GM13977 (cell line): ENCODE results near the gene ZNF620.

Experiments used
- DNase-seq: peaks from one replicate; pipeline ENCODE4 v3.0.0; 2012; ENCODE audit warnings: low spot score
- in situ Hi-C: fragments of 300-500 bp; cut with MboI; formaldehyde crosslinking; loops from one replicate; pipeline ENCODE4 v1.12.0; 2022; ENCODE audit warnings: low sequenced_read_pairs, low pct_unique_long_range_greater_than_20kb, mixed read lengths, inconsistent platforms; ENCODE audit not compliant: unreplicated experiment
- TF ChIP-seq, protein P1 (sequence below): IDR thresholded peaks from 2 replicates; pipeline ENCODE4 v1.5.1; 2012; ENCODE audit warnings: mild to moderate bottlenecking, control low read depth; ENCODE audit not compliant: insufficient read depth; ENCODE audit errors: extremely low read depth, missing control alignments

ZNF620 gene

DNA sequence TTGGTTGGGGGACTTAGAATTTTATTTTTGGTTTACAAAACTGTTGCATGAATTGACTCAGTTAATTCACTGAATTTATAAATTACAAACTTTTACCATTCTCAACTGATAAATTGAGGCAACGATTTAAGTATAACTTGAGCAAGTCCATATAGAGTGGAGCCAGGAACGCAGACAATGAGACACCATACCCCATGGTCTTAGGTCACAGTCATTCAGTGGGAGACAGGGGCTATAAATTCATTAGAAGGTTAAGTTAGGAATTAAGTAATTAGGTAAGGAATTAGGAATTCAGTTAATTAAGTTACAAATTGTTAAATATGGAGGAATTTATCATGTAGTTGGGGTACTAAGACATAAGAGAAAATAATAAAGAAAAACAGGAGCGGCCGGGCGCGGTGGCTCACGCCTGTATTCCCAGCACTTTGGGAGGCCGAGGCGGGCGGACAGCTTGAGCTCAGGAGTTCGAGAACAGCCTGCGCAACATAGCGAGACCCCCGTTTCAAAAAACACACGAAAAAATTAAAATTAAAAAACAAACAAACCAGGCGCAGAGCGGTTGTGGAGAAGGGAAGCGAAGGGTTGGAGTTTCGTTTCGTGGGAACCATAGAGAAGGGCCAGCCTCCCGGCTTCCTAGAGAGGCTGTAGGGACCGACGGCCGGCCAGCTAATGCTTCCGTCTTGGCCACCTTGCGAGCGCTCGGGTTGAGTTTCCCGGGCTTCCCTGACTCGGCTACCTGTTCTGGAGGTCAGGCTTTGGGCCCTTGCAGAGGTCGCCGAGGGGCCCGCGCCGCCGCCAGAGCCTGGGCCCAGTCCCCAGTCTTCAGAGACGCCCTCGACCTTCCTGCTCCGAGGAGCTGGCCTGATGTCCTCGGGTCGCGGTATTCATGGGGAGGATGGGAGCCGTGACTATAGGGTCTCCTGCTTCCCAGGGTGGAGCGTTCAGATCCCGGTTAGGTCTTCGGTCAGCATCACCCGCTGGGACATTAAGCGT lies 29.1 kb upstream of the ZNF620 start, which contains the start of gene ZNF619:
Gene ZNF619, plus strand, starts transcription at position 645 of the 993 bp plus-strand sequence. CDS start 858 bp downstream, outside the sequence.
- DNase-seq: peak; percentile 71
- TF ChIP-seq, protein P1, sequence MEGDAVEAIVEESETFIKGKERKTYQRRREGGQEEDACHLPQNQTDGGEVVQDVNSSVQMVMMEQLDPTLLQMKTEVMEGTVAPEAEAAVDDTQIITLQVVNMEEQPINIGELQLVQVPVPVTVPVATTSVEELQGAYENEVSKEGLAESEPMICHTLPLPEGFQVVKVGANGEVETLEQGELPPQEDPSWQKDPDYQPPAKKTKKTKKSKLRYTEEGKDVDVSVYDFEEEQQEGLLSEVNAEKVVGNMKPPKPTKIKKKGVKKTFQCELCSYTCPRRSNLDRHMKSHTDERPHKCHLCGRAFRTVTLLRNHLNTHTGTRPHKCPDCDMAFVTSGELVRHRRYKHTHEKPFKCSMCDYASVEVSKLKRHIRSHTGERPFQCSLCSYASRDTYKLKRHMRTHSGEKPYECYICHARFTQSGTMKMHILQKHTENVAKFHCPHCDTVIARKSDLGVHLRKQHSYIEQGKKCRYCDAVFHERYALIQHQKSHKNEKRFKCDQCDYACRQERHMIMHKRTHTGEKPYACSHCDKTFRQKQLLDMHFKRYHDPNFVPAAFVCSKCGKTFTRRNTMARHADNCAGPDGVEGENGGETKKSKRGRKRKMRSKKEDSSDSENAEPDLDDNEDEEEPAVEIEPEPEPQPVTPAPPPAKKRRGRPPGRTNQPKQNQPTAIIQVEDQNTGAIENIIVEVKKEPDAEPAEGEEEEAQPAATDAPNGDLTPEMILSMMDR: no peak
- in situ Hi-C loops: no loop called here

DNA sequence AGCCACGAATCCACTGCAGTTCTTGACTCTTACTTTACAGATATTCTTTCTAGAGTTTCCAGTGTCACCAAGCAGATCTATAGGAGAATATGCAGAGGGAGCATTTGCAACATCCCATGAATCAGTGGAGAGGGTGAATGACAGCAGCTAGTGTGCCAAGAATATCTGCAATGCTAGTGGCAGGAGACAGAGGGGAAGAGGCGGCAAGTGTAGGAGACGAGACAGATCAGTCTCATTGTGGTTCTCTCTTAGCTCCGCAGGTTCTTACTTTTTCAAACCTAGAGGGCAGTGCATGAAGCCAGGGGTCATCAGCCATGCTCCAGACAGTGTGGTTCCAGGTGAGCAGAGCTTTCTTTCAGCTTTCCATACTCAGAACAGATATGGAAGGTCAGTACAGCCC lies 28.2 kb upstream of the ZNF620 start:
- TF ChIP-seq, protein P1: no peak
- DNase-seq: no peak
- in situ Hi-C loops: no loop called here

DNA sequence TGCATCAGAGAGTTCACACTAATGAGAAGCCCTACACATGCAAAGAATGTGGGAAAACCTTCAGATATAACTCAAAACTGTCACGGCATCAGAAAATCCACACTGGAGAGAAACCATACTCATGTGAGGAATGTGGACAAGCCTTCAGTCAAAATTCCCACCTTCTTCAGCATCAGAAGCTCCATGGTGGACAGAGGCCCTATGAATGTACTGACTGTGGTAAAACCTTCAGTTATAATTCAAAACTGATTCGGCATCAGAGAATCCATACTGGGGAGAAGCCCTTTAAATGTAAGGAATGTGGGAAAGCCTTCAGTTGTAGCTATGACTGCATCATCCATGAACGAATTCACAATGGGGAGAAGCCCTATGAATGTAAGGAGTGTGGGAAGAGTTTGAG lies 18.7 kb upstream of the ZNF620 start:
- TF ChIP-seq, protein P1: no peak
- in situ Hi-C loops: no loop called here
- DNase-seq: no peak

DNA sequence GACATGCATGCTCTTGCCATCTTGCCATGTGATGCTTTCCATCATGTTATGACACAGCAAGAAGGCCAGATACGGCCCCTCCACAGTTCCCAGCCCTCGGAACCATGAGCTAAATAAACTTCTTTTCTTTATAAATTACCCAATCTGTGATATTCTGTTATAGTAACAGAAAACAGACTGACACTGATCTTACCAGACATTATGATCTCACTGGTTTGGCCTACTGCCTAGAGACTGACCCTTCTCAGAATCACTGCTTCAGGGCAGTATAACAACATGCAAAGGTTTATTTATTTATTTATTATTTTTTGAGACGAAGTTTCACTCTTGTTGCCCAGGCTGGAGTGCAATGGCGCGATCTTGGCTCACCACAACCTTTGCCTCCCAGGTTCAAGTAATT lies 14.9 kb upstream of the ZNF620 start:
- no peak for DNase-seq
- in situ Hi-C loops: no loop called here
- TF ChIP-seq, protein P1: no peak

DNA sequence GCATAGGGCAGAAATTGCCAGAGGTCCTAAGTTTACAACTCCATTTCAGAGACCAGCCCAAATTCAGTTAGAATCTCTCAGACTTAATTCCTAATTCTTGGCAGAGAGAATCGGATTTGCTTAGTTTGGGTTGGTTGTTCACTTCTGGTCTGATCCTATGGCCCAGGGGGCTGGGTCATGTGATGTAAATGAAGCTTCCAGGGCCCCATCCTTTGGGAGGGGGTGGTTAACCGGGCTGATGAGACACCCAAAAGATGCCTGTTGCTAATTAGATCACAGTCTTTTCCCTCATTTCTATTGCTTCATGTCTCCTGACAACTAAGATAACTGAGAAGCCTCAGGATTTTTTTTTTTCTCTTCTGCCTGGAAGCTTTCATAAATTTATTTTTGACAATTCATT lies 11.1 kb upstream of the ZNF620 start:
- TF ChIP-seq, protein P1: no peak
- no peak for DNase-seq
- in situ Hi-C loops: no loop called here

DNA sequence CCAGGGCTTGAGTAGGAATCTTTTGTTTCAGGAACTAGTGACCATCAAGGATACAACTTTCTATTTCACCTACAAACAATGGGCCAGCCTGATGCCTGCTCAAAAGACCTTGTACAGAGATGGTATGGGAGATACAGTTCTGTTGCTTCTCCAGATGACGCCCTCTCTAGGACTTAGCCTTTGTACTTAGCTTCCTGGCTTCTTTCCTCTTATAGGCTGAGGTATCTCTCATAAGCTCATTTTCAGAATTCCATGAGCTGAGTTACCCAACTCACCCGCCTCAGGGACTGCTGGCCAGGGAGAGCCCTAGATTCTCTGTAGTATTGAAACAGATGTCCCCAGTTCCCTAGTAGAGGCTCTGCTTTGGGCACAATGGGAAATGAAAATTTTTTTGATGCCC lies 8.6 kb upstream of the ZNF620 start:
- no peak for DNase-seq
- TF ChIP-seq, protein P1: no peak
- in situ Hi-C loops: no loop called here
